ENCODE data around the gene HMBS.
"Not testable (repeated sequence)": the region's sequence is repeated elsewhere in the genome, so short reads cannot be mapped to it uniquely, and the experiment has no call there.

Gene HMBS

DNA sequence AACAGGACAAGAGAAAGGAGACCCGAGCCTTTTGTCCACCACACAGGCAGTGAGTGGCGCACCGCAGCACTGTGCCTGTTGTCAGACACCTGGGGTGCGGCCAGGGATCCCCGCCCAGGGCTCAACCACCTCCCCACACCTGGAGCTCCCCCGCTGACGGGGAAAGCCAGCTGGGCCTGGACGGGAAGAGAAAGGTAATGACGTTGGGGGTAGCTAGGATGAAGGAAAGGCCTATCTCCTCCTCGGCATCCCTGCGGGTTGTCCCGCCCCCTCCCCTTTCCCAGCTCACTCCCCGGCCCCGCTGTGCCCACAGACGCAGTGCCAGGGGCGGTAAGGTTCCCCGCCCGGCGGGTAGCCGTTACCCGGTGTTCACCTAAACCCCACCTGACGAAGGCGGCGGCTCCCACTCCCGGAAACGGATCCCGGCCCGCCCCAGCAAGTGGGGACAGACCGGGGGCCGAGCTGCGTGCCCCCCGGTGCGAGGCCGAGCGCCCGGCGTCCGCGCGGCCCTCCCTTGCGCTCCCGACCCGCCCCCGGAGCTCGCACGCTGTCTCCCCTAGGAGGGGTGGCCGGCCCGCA is 28.2 kb upstream of the HMBS start:
- Histone ChIP-seq H3K4me3 (ENCODE audit: severe bottlenecking) (peak overlapping the region; percentile 97), H3K36me3 (ENCODE audit: low read depth) (peaks cover 47% of the 10 kb centered on the region), H3K4me1 (ENCODE audit: insufficient read depth, poor library complexity, severe bottlenecking) (peaks cover 7% of the 10 kb centered on the region), H3K27ac (ENCODE audit: poor library complexity, severe bottlenecking) (peak overlapping the region; percentile 61), H3K27me3 (ENCODE audit: insufficient read depth, poor library complexity, severe bottlenecking) (no peaks in the 10 kb centered on the region), H3K9me3 (ENCODE audit: severe bottlenecking) (no peaks in the 10 kb centered on the region)
- TF ChIP-seq, protein P1, sequence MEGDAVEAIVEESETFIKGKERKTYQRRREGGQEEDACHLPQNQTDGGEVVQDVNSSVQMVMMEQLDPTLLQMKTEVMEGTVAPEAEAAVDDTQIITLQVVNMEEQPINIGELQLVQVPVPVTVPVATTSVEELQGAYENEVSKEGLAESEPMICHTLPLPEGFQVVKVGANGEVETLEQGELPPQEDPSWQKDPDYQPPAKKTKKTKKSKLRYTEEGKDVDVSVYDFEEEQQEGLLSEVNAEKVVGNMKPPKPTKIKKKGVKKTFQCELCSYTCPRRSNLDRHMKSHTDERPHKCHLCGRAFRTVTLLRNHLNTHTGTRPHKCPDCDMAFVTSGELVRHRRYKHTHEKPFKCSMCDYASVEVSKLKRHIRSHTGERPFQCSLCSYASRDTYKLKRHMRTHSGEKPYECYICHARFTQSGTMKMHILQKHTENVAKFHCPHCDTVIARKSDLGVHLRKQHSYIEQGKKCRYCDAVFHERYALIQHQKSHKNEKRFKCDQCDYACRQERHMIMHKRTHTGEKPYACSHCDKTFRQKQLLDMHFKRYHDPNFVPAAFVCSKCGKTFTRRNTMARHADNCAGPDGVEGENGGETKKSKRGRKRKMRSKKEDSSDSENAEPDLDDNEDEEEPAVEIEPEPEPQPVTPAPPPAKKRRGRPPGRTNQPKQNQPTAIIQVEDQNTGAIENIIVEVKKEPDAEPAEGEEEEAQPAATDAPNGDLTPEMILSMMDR (IDR thresholded peaks at IDR 0.05; ENCODE audit: poor library complexity, severe bottlenecking): no peak
- peak; percentile 33 for ATAC-seq (ENCODE audit: low read depth)
- no peak for DNase-seq (ENCODE audit: low spot score)

DNA sequence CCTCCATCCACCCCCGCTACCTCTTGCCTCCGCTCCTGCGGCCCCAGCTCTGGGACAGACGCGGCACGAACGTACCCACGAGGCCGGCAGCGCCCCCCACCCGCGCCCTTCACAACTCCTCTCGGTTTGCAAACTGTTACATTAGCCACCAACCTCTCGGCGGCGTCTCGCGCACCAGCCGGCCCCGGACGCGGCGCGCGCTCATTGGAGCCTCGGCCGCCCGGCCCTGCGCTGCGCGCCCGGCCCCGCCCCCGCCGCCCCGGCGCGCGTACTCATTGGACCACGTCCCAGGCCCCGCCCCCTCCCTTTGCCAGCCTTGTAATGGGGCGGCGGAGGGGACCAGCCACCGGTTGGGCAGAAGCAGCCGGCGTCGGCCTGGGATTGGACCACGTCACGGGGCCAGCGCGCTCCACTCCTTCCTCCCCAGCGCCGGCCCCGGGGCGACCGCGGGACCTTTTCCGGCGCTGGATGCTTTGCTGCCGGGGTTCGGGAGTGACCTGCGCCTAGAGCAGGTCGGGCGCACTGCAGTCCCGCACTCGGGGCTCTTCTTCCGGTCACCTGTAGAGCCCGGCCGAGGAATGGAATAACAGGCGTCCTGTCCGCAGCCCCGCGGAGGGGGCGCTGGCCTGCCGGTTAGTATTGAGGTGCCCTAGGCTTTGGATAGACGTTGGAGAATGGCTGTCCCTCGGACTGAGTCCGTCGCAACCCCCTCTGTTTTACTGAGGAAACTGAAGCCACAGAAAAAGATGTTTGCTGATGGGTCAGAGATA is 27.5 kb upstream of the HMBS start, which contains the start of gene HYOU1:
TSS of gene HYOU1 (minus strand) at position 206 of the 770 bp plus-strand sequence. CDS start 1,045 bp downstream, outside the sequence.
- Histone ChIP-seq H3K27me3 (ENCODE audit: insufficient read depth, poor library complexity, severe bottlenecking) (no peaks in the 10 kb centered on the region), H3K4me1 (ENCODE audit: insufficient read depth, poor library complexity, severe bottlenecking) (peaks cover 7% of the 10 kb centered on the region), H3K9me3 (ENCODE audit: severe bottlenecking) (no peaks in the 10 kb centered on the region), H3K4me3 (ENCODE audit: severe bottlenecking) (peak within 1 kb of the TSS; percentile 97), H3K36me3 (ENCODE audit: low read depth) (peaks cover 40% of the 10 kb centered on the region), H3K27ac (ENCODE audit: poor library complexity, severe bottlenecking) (peak within 1 kb of the TSS; percentile 61)
- ATAC-seq (ENCODE audit: low read depth): peak; percentile 91
- DNase-seq (ENCODE audit: low spot score): peak; percentile 99
- TF ChIP-seq, protein P1 (IDR thresholded peaks at IDR 0.05; ENCODE audit: poor library complexity, severe bottlenecking): peak; percentile 27

GRCh38 chr11:119059128-119059527 is 25.6 kb upstream of the HMBS start:
- not testable (repeated sequence) for H3K27ac ChIP-seq (ENCODE audit: poor library complexity, severe bottlenecking); H3K9me3 ChIP-seq (ENCODE audit: severe bottlenecking); H3K4me1 ChIP-seq (ENCODE audit: insufficient read depth, poor library complexity, severe bottlenecking); H3K4me3 ChIP-seq (ENCODE audit: severe bottlenecking); ATAC-seq (ENCODE audit: low read depth); DNase-seq (ENCODE audit: low spot score); H3K27me3 ChIP-seq (ENCODE audit: insufficient read depth, poor library complexity, severe bottlenecking)
- peaks cover 20% of the 10 kb centered on the region for H3K36me3 ChIP-seq (ENCODE audit: low read depth)

- no peak overlapping the region for H3K27ac ChIP-seq (ENCODE audit: poor library complexity, severe bottlenecking)
- no peak for ATAC-seq (ENCODE audit: low read depth)
- no peaks in the 10 kb centered on the region for H3K4me1 ChIP-seq (ENCODE audit: insufficient read depth, poor library complexity, severe bottlenecking)
- TF ChIP-seq, protein P1 (IDR thresholded peaks at IDR 0.05; ENCODE audit: poor library complexity, severe bottlenecking): no peak
- H3K27me3 ChIP-seq (ENCODE audit: insufficient read depth, poor library complexity, severe bottlenecking): no peaks in the 10 kb centered on the region
- no peaks in the 10 kb centered on the region for H3K36me3 ChIP-seq (ENCODE audit: low read depth)
- H3K4me3 ChIP-seq (ENCODE audit: severe bottlenecking): no peak overlapping the region
- H3K9me3 ChIP-seq (ENCODE audit: severe bottlenecking): no peaks in the 10 kb centered on the region
- DNase-seq (ENCODE audit: low spot score): no peak
These were observed 23.4 kb upstream of the HMBS start for GRCh38 chr11:119061256-119061655.

DNA sequence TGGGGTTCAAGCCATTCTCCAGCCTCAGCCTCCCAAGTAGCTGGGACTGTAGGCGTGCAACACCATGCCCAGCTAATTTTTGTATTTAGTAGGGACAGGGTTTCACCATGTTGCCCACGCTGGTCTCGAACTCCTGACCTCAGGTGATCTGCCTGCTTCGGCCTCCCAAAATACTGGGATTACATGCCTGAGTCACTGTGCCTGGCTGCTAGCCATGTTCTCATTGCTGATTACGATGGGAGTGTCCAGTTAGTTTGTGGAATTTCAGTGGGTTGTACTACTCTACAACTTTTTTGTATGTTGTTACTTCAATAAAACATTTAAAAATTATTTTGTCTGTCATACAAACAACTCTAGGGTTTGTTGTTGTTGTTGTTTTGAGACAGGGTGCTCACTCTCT is 21.9 kb upstream of the HMBS start:
- Histone ChIP-seq H3K4me1 (ENCODE audit: insufficient read depth, poor library complexity, severe bottlenecking) (no peaks in the 10 kb centered on the region), H3K27ac (ENCODE audit: poor library complexity, severe bottlenecking) (no peak overlapping the region), H3K27me3 (ENCODE audit: insufficient read depth, poor library complexity, severe bottlenecking) (no peaks in the 10 kb centered on the region), H3K36me3 (ENCODE audit: low read depth) (no peaks in the 10 kb centered on the region), H3K4me3 (ENCODE audit: severe bottlenecking) (no peak overlapping the region), H3K9me3 (ENCODE audit: severe bottlenecking) (no peaks in the 10 kb centered on the region)
- DNase-seq (ENCODE audit: low spot score) (no peak), ATAC-seq (ENCODE audit: low read depth) (no peak)
- TF ChIP-seq, protein P1 (IDR thresholded peaks at IDR 0.05; ENCODE audit: poor library complexity, severe bottlenecking): no peak

All from RWPE2 (cell line).